Kidney epithelial cell (primary cell): ENCODE results near the gene CLDND2. TPM values are rescaled to one million over a fixed set of nuclear protein-coding genes. Genes with fewer than 3 reads are reported as not detected.

Experiments
- DNase-seq: peaks from one replicate; pipeline ENCODE4 v3.0.0-alpha.2; 2010; ENCODE audit warnings: low read depth
- H3K27me3 ChIP-seq: 2 replicates; pipeline ENCODE4 v1.6.0; 2011; ENCODE audit warnings: low read length; ENCODE audit not compliant: control insufficient read depth, insufficient read depth
- H3K36me3 ChIP-seq: 2 replicates; pipeline ENCODE4 v1.5.1; 2011; ENCODE audit warnings: low read length; ENCODE audit not compliant: control insufficient read depth, insufficient read depth
- H3K4me3 ChIP-seq: 2 replicates; pipeline ENCODE4 v1.5.1; 2011; ENCODE audit warnings: low read depth, mild to moderate bottlenecking, control low read depth, low read length
- CTCF ChIP-seq: IDR thresholded peaks from 2 replicates; pipeline ENCODE4 v1.5.1; 2011; ENCODE audit warnings: mild to moderate bottlenecking, moderate library complexity, low read length, control low read depth, inconsistent platforms; ENCODE audit not compliant: insufficient read depth, poor library complexity, severe bottlenecking
- total RNA-seq: library from RNA; depleted of rRNA; stranded (reverse); fragments of >200 nt; gene quantifications from 2 replicates; pipeline ENCODE4 v1.2.3, GENCODE V29; 2015

CLDND2 gene
- total RNA-seq, 1 donor from 2014 or later = not detected

- no peak for DNase-seq
- Histone ChIP-seq H3K36me3 (peaks cover 2% of the 10 kb centered on the region), H3K27me3 (no peaks in the 10 kb centered on the region), H3K4me3 (no peak overlapping the region)
- TF ChIP-seq CTCF = no peak
Measured at GRCh38 chr19:51354742-51355148, 14.1 kb downstream of the CLDND2 start.

GRCh38 chr19:51354103-51354741, 14.6 kb downstream of the CLDND2 start:
- peaks cover 2% of the 10 kb centered on the region for H3K36me3 ChIP-seq
- no peak for TF ChIP-seq CTCF
- H3K27me3 ChIP-seq = no peaks in the 10 kb centered on the region
- no peak overlapping the region for H3K4me3 ChIP-seq
- no peak for DNase-seq

- no peak overlapping the region for H3K4me3 ChIP-seq
- no peak for DNase-seq
- H3K27me3 ChIP-seq = no peaks in the 10 kb centered on the region
- peaks cover 2% of the 10 kb centered on the region for H3K36me3 ChIP-seq
- no peak for TF ChIP-seq CTCF
Measured at GRCh38 chr19:51352783-51353360, 15.9 kb downstream of the CLDND2 start.

GRCh38 chr19:51351266-51351990, 17.4 kb downstream of the CLDND2 start:
- Histone ChIP-seq H3K4me3 (no peak overlapping the region), H3K36me3 (peaks cover 2% of the 10 kb centered on the region), H3K27me3 (no peaks in the 10 kb centered on the region)
- no peak for DNase-seq
- no peak for TF ChIP-seq CTCF

GRCh38 chr19:51347209-51347928, 21.4 kb downstream of the CLDND2 start:
- peaks cover 2% of the 10 kb centered on the region for H3K36me3 ChIP-seq
- no peak for DNase-seq

More at GRCh38 chr19:51347209-51347928, 21.4 kb downstream of the CLDND2 start:
- TF ChIP-seq CTCF = no peak
- H3K27me3 ChIP-seq = no peaks in the 10 kb centered on the region
- no peak overlapping the region for H3K4me3 ChIP-seq
